Psoas muscle (tissue), 8 donors: Measurements from ENCODE around the gene PRCC. TPM values are rescaled to one million over a fixed set of nuclear protein-coding genes. Genes with fewer than 3 reads are reported as not detected.

Source experiments
- ATAC-seq, 4 donors: fragments of 200-7000 bp; cut with Tn5 transposase; one replicate each; pipeline ENCODE4 v1.9.1; 2020; ENCODE audit warnings: moderate library complexity in 3 of 4, mild to moderate bottlenecking in 2 of 4
- DNase-seq, 2 donors: peaks; one replicate each; pipeline ENCODE4 v3.0.0-alpha.2; 2020
- H3K27ac ChIP-seq: fragments of 200-600 bp; one replicate; pipeline ENCODE4 v1.8.0; 2022
- H3K27me3 ChIP-seq, 3 donors: fragments of 200-600 bp in 1 of 3; one replicate each; pipeline versions ENCODE4 v1.6.1 to v1.8.0; 2013 to 2022; ENCODE audit warnings: low read length in 2 of 3, mild to moderate bottlenecking in 2 of 3, moderate library complexity in 1 of 3; ENCODE audit not compliant: insufficient read depth in 3 of 3
- H3K36me3 ChIP-seq, 2 donors: fragments of 200-600 bp in 1 of 2; one replicate each; pipeline versions ENCODE4 v1.6.1 to v1.8.0; 2013 to 2022; ENCODE audit warnings: low read depth in 1 of 2, mild to moderate bottlenecking in 1 of 2, moderate library complexity in 1 of 2; ENCODE audit not compliant: insufficient read depth in 1 of 2
- H3K4me1 ChIP-seq: fragments of 200-600 bp; one replicate; pipeline ENCODE4 v1.8.0; 2022
- H3K4me3 ChIP-seq: fragments of 200-600 bp; one replicate; pipeline ENCODE4 v1.8.0; 2022; ENCODE audit warnings: mild to moderate bottlenecking
- H3K9me3 ChIP-seq: fragments of 200-600 bp; one replicate; pipeline ENCODE4 v1.8.0; 2022
- WGBS, 3 donors: extraction: QIAGEN DNeasy Blood & Tissue Kit; methylation state at CpG; one replicate each; pipeline versions ENCODE4 v1.1.6 to v1.1.7; 2013; 5-methylcytosine and 5-hydroxymethylcytosine counted together
- intact Hi-C, 2 donors: fragments of 100-400 bp; cut with DNase I; formaldehyde crosslinking; loops; one replicate each; pipeline versions ENCODE4 v1.11.0 to v1.14.2; 2022
- polyA plus RNA-seq, 3 donors: library from polyadenylated mRNA; stranded (reverse); fragments of 200-250 nt; gene quantifications; one replicate each; pipeline ENCODE4 v1.2.3, GENCODE V29; 2013
- total RNA-seq, 4 donors: library from RNA; stranded (reverse); fragmentation: NEBNext Ultra II Directional in 2 of 4; extraction: Animal tissue kit (Norgen Biotek cat#: 25700) in 2 of 4; gene quantifications; one replicate each; pipeline versions ENCODE4 v1.2.1 to v1.2.4, GENCODE V29; 2021 to 2023
- TF ChIP-seq, protein P1 (sequence below): fragments of 200-600 bp; IDR thresholded peaks from one replicate; pipeline ENCODE4 v1.8.0; 2022; ENCODE audit warnings: antibody characterized with exemption
- donor health status: healthy with polysubstance abuse.
- donor health status: DM: no; HTN: no; CAD: no; lungs with moderate emphysema.
- donor health status: Bipolar disorder and iron deficiency.
- donor health status: healthy.
- donor health status: DM: yes; HTN: yes; CAD: no.
- donor health status: DM: no; HTN: no; CAD: no.
- donor health status: DM: no; HTN: no; CAD: no.
- donor health status: DM: yes; HTN: yes; CAD: no.

Gene PRCC
- total and polyA plus RNA-seq, 7 donors: 43.7 to 107 (median 68.8) TPM

DNA sequence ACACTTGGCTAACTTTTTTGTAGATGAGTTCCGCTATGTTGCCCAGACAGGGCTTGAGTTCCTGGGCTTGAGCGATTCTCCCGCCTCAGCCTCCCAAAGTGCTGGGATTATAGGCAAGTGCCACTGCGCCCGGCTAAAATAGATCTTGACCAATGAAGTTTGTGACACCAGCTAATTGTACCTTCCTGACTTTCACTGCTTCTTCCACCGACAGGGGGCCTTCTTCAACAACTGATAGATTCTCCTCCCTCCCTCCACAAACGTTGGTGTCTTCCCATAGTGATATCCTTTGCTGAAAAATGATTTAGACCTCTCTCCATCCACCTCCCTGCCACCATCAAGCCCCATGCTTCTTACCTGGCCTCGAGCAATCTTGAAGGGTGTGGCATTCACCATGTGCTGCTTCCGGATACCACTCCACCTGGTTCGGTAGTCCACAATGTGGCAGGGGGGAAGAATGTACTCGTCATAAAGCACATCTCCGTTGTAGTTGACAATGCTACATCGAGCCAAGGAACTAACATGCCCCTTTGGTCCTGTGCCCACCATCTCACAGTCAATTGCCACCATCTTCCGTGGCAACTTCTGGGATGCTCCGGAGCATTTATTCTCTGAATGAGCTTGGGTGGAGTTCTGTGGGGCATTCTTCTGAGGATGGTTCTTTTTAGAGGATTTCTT, 40.6 kb upstream of the PRCC start:
- DNase-seq: no peak
- Histone ChIP-seq H3K36me3 (peaks cover 7 to 49% of the 10 kb centered on the region in 2 donors), H3K4me3 (peak overlapping the region; percentile 80), H3K27ac (peak overlapping the region; percentile 67), H3K9me3 (no peaks in the 10 kb centered on the region), H3K4me1 (peaks cover 45% of the 10 kb centered on the region), H3K27me3 (no peaks in the 10 kb centered on the region)
- 42 to 50% (median 43%) methylated on average over 15 of the region's 15 CpGs for WGBS, 3 donors
- intact Hi-C loops: loop anchor here (1.0 to 5.0 kb wide), 3 partner anchors 37 to 68 kb away; partner anchors contain the start of gene PRCC (in 1 of the 2)
- ATAC-seq: no peak
- TF ChIP-seq, protein P1, sequence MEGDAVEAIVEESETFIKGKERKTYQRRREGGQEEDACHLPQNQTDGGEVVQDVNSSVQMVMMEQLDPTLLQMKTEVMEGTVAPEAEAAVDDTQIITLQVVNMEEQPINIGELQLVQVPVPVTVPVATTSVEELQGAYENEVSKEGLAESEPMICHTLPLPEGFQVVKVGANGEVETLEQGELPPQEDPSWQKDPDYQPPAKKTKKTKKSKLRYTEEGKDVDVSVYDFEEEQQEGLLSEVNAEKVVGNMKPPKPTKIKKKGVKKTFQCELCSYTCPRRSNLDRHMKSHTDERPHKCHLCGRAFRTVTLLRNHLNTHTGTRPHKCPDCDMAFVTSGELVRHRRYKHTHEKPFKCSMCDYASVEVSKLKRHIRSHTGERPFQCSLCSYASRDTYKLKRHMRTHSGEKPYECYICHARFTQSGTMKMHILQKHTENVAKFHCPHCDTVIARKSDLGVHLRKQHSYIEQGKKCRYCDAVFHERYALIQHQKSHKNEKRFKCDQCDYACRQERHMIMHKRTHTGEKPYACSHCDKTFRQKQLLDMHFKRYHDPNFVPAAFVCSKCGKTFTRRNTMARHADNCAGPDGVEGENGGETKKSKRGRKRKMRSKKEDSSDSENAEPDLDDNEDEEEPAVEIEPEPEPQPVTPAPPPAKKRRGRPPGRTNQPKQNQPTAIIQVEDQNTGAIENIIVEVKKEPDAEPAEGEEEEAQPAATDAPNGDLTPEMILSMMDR: peak; percentile 42

DNA sequence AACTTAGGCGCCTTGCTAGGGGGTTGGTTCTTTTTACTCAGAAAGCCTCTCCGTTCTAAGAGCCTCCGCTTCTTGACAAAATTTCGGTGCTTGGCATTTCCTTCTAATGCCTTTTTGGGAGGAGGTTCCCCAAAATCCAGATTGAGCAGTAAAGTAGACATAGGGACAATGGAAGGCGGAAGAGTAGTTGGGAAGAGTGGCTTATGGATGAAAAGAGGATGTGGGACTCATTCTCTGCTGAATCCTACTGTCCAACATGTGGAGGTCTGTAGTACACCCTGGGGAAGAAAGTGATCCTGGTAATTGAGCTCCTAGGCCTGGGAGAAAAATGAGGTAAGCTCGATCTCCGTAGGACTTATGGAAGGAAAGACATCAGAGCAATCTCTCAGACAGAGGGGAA, 39.8 kb upstream of the PRCC start:
- ATAC-seq (no peak), DNase-seq (no peak)
- Histone ChIP-seq H3K27ac (peak overlapping the region; percentile 99), H3K36me3 (peaks cover 9 to 51% of the 10 kb centered on the region in 2 donors), H3K27me3 (no peaks in the 10 kb centered on the region), H3K9me3 (no peaks in the 10 kb centered on the region), H3K4me1 (peaks cover 45% of the 10 kb centered on the region), H3K4me3 (peak overlapping the region; percentile 80)
- WGBS, 3 donors: 49 to 53% (median 52%) methylated on average over 7 of the region's 7 CpGs
- TF ChIP-seq, protein P1: no peak
- intact Hi-C loops: loop anchor here (2.0 to 5.0 kb wide), 2 partner anchors 40 to 69 kb away; partner anchors contain the start of gene PRCC (in 1 of the 2)

DNA sequence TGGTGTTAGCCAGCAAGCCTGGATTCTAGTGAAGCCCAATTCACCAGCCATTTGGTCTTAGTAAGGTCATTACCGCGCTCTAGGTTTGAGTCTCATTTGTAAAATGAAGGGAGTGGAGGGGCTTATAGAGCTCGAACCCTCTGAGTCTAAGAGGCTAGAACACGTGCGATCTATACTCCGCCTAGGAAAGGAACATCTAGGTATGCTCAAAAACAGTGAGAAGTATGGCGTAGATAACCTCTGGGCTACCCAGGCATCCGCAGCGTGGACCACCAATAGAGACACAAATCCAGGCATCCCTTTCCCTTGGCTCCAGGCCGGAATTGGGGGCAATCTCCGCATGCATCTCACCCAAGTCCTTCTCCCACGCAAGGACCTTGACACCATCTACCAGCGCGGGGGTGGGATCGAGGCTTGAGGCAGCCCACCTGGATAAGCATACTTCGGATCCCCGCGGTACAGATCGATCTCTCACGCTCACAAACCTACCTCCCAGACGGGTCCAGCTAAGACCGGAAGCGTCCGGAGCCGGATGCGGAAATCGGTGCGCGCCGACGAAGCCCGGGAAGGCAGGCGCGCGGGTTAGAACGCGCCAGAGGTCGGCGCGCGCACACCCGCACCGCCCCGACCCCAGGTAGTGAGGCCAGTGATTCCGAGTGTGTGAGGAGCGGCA, 39.3 kb upstream of the PRCC start, which contains the start of gene METTL25B:
Gene METTL25B (plus strand): TSS at position 544 of the 673 bp plus-strand sequence. CDS start 636 bp downstream, outside the sequence.
- H3K27ac ChIP-seq: peak within 1 kb of the TSS; percentile 99
- peak within 1 kb of the TSS; percentile 80 for H3K4me3 ChIP-seq
- DNase-seq: peak; percentile 88 to 92
- ATAC-seq: peak; percentile 82 to 87 (median 84)
- H3K36me3 ChIP-seq: peaks cover 12 to 51% of the 10 kb centered on the region in 2 donors
- intact Hi-C loops: loop anchor here (2.0 to 5.0 kb wide), 3 partner anchors 39 to 69 kb away; partner anchors contain the start of gene PRCC (in 1 of the 2)
- TF ChIP-seq, protein P1: no peak
- H3K9me3 ChIP-seq: no peaks in the 10 kb centered on the region
- no peaks in the 10 kb centered on the region for H3K27me3 ChIP-seq
- H3K4me1 ChIP-seq: peaks cover 45% of the 10 kb centered on the region
- 1% methylated on average over 31 to 46 of the region's 46 CpGs for WGBS, 3 donors

DNA sequence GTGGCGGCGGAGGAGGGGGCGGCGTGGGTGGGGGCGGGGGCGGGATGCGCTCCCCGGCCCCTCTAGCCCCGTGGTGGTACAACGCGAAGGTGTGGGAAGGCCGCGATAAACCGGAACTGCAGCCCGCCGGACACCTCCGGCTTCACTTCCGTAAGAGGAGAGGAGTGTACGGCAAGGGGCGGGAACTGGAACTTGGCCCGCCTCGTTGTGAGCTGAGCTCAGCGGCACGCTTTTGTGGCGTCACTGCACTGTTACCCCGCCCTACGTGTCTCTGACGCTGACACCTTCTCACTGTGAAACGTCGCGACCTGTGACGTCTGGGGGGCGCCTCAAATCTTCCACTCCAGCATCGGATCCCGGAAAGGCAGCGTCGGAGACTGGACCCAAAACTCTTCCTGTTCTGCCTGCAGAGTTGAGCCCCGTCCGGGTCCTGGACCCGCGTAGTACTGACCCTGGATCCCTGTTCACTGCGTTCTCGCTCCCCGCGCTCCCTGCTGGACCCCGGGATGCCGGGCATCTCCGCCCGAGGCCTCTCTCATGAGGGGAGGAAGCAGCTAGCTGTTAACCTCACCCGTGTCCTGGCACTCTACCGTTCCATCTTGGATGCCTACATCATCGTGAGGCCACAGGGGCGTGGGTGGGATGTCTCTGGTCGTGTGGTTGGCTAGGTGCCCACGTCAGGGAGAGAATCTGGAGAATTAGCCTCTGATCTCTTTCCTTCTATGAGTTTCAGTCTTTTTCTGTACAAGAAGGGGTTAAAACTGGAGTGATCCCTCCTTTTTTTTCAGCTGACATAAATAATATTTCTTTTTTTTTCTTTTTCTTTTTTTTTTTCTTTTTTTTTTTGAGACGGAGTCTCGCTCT, 38.5 kb upstream of the PRCC start, which contains the start of gene ISG20L2:
Gene ISG20L2 (minus strand): TSS at position 168 of the 864 bp plus-strand sequence. CDS start 1,114 bp downstream, outside the sequence.
- WGBS, 3 donors: 2% methylated on average over 46 to 57 of the region's 57 CpGs
- intact Hi-C loops: loop anchor here (2.0 to 5.0 kb wide), 2 partner anchors 38 to 40 kb away; partner anchors contain the start of gene PRCC (in 1 of the 2)
- peak; percentile 92 to 94 (median 94) for ATAC-seq
- TF ChIP-seq, protein P1: no peak
- H3K4me1 ChIP-seq: peaks cover 45% of the 10 kb centered on the region
- H3K9me3 ChIP-seq: no peaks in the 10 kb centered on the region
- DNase-seq: peak; percentile 97 to 99
- H3K27ac ChIP-seq: peak within 1 kb of the TSS; percentile 99
- peaks cover 9 to 51% of the 10 kb centered on the region in 2 donors for H3K36me3 ChIP-seq
- peak within 1 kb of the TSS; percentile 80 for H3K4me3 ChIP-seq
- H3K27me3 ChIP-seq: no peaks in the 10 kb centered on the region
